Endothelial cell of umbilical vein (primary cell): Measurements from ENCODE around the gene ZNF439. TPM values are rescaled to one million over a fixed set of nuclear protein-coding genes. Genes with fewer than 3 reads are reported as not detected.

ENCODE experiments used
- BruUV-seq: library from RNA; stranded (reverse); fragments of 400-500 nt; replicated peaks from 2 replicates; lab custom pipeline; 2021; lab: Mats Ljungman, UMichigan
- CTCF ChIA-PET: fragments of 300-600, 350-600 bp; sonication (Branson Sonifier 250); formaldehyde crosslinking; loops from one replicate; lab custom pipeline; 2021; ENCODE audit warnings: antibody characterized with exemption, inconsistent platforms; lab: Charles Lee
- POLR2A ChIA-PET: fragments of 300-600, 350-600 bp; sonication (Branson Sonifier 250); formaldehyde crosslinking; loops from one replicate; lab custom pipeline; 2021; ENCODE audit warnings: antibody characterized with exemption, inconsistent platforms; lab: Charles Lee
- DNase-seq: peaks from one replicate; pipeline ENCODE4 v3.0.0-alpha.2; 2011; ENCODE audit warnings: low read depth, low spot score
- FAIRE-seq: peaks from 2 replicates; lab custom pipeline; 2011; peaks lifted over from hg19 to GRCh38; lab: Jason Lieb, UNC
- H2AFZ ChIP-seq: 2 replicates; pipeline ENCODE4 v1.6.0; 2012; ENCODE audit warnings: low read depth, low read length, control low read depth, inconsistent platforms
- H3K27ac ChIP-seq: 2 replicates; pipeline ENCODE4 v1.5.1; 2011; ENCODE audit warnings: low read depth, mild to moderate bottlenecking, control low read depth, low read length, moderate library complexity; ENCODE audit not compliant: insufficient read depth
- H3K27me3 ChIP-seq, 2 experiments: 2 replicates each; pipeline versions ENCODE4 v1.6.0 to v1.6.1; 2011; ENCODE audit warnings: low read length in 2 of 2, mixed read lengths in 1 of 2; ENCODE audit not compliant: control insufficient read depth in 2 of 2, insufficient read depth in 2 of 2
- H3K36me3 ChIP-seq, 2 experiments: 2 replicates in 1 of 2; 3 replicates in 1 of 2; pipeline ENCODE4 v1.5.1; 2011; ENCODE audit warnings: low read length in 2 of 2, mild to moderate bottlenecking in 1 of 2, moderate library complexity in 1 of 2; ENCODE audit not compliant: control insufficient read depth in 2 of 2, insufficient read depth in 2 of 2; ENCODE audit errors: extremely low read depth in 1 of 2
- H3K4me1 ChIP-seq: 3 replicates; pipeline ENCODE4 v1.5.1; 2011; ENCODE audit warnings: mild to moderate bottlenecking, low read length; ENCODE audit not compliant: control insufficient read depth, insufficient read depth; ENCODE audit errors: extremely low read depth
- H3K4me2 ChIP-seq: 2 replicates; pipeline ENCODE4 v1.6.1; 2011; ENCODE audit warnings: low read length, control low read depth, mixed read lengths; ENCODE audit not compliant: insufficient read depth
- H3K4me3 ChIP-seq, 3 experiments: fragments of 200-600 bp in 1 of 3; sonication (generic), shearing (Covaris generic) in 1 of 3; replicated peaks in 1 of 3; 2 replicates each; pipeline ENCODE4 v1.5.1; 2011 to 2016; ENCODE audit warnings: control low read depth in 3 of 3, low read length in 3 of 3, mild to moderate bottlenecking in 2 of 3, inconsistent platforms in 1 of 3, low read depth in 1 of 3, moderate library complexity in 1 of 3; ENCODE audit not compliant: insufficient read depth in 1 of 3
- H3K79me2 ChIP-seq: 2 replicates; pipeline ENCODE4 v1.6.0; 2012; ENCODE audit warnings: low read length, inconsistent platforms; ENCODE audit not compliant: control insufficient read depth, insufficient read depth
- H3K9ac ChIP-seq: replicated peaks from 2 replicates; pipeline ENCODE3; 2011; ENCODE audit warnings: low read length, control low read depth; ENCODE audit not compliant: insufficient read depth; ENCODE audit errors: extremely low read depth
- H3K9me1 ChIP-seq: replicated peaks from 3 replicates; pipeline ENCODE4 v1.6.0; 2011; ENCODE audit warnings: mild to moderate bottlenecking, low read length; ENCODE audit not compliant: control insufficient read depth, insufficient read depth; ENCODE audit errors: extremely low read depth
- H3K9me3 ChIP-seq: replicated peaks from 2 replicates; pipeline ENCODE4 v1.5.1; 2012; ENCODE audit warnings: low read length, inconsistent platforms; ENCODE audit not compliant: control insufficient read depth, insufficient read depth
- H4K20me1 ChIP-seq: replicated peaks from 2 replicates; pipeline ENCODE3; 2011; ENCODE audit warnings: mild to moderate bottlenecking, low read length; ENCODE audit not compliant: control insufficient read depth, insufficient read depth; ENCODE audit errors: extremely low read depth
- CTCF ChIP-seq, 2 donors: IDR thresholded peaks; 1 replicate in 1 of 2; 2 replicates in 1 of 2; pipeline ENCODE4 v1.5.1; 2011; ENCODE audit warnings: low read length in 2 of 2, mild to moderate bottlenecking in 2 of 2, moderate library complexity in 2 of 2, control low read depth in 1 of 2, inconsistent platforms in 1 of 2, low read depth in 1 of 2; ENCODE audit not compliant: insufficient read depth in 1 of 2; ENCODE audit errors: extremely low read depth in 1 of 2
- EZH2 ChIP-seq: IDR thresholded peaks from 2 replicates; pipeline ENCODE4 v1.6.1; 2012; ENCODE audit warnings: borderline replicate concordance, low read depth, mild to moderate bottlenecking, moderate library complexity, low read length, inconsistent platforms; ENCODE audit not compliant: severe bottlenecking
- FOS ChIP-seq: IDR thresholded peaks from 2 replicates; pipeline ENCODE4 v1.6.1; 2011; ENCODE audit warnings: mild to moderate bottlenecking, low read length, moderate library complexity, borderline replicate concordance; ENCODE audit not compliant: insufficient read depth
- GATA2 ChIP-seq: IDR thresholded peaks from 2 replicates; pipeline ENCODE4 v1.7.0; 2011; ENCODE audit warnings: low read depth, mild to moderate bottlenecking, moderate library complexity, mixed read lengths, low read length; ENCODE audit not compliant: insufficient read length, insufficient read depth
- JUN ChIP-seq: IDR thresholded peaks from 2 replicates; pipeline ENCODE4 v1.6.1; 2011; ENCODE audit warnings: borderline replicate concordance, low read depth; ENCODE audit not compliant: insufficient read length, insufficient read depth
- MAX ChIP-seq: IDR thresholded peaks from 2 replicates; pipeline ENCODE4 v1.6.1; 2011; ENCODE audit not compliant: insufficient read depth, insufficient read length
- MYC ChIP-seq: IDR thresholded peaks from one replicate; pipeline ENCODE4 v1.6.1; 2011; ENCODE audit warnings: mild to moderate bottlenecking, low read depth, low read length
- POLR2A ChIP-seq: IDR thresholded peaks from 2 replicates; pipeline ENCODE4 v1.6.1; 2012; ENCODE audit warnings: low read depth, mild to moderate bottlenecking, control low read depth, low read length
- POLR2AphosphoS5 ChIP-seq: IDR thresholded peaks from 2 replicates; pipeline ENCODE4 v1.6.1; 2012; ENCODE audit warnings: low read depth, mild to moderate bottlenecking, control low read depth, low read length, moderate library complexity; ENCODE audit not compliant: insufficient read depth
- dilution Hi-C: fragments of 300-500 bp; cut with MboI; formaldehyde crosslinking; loops from one replicate; pipeline ENCODE4 v1.15.0; 2019; ENCODE audit warnings: low sequenced_read_pairs; ENCODE audit not compliant: extremely low pct_ligation_motif_present
- intact Hi-C: fragments of 100-400 bp; cut with micrococcal nuclease; formaldehyde crosslinking; loops from one replicate; pipeline ENCODE4 v1.10.0; 2022
- polyA plus RNA-seq, 4 experiments: library from polyadenylated mRNA; depleted of rRNA in 3 of 4; stranded (reverse) in 3 of 4; unstranded in 1 of 4; fragments of >200 nt; gene quantifications; 2 replicates each; pipeline versions ENCODE4 v1.2.1 to v1.2.3, GENCODE V29; 2011 to 2012; ENCODE audit warnings: missing spikeins in 1 of 4
- total RNA-seq: library from RNA; stranded (reverse); gene quantifications from 2 replicates; pipeline ENCODE4 v1.2.3, GENCODE V29; 2021

ZNF439 gene
- total and polyA plus RNA-seq, 2 donors (not counting 3 experiments of a cell fraction or from before 2014, with no cell fraction given): 0.12 to 0.33 TPM

- Histone ChIP-seq H2AFZ (no peak overlapping the region), H4K20me1 (no peaks in the 10 kb centered on the region), H3K27me3 (peaks cover 0 to 3% of the 10 kb centered on the region in 2 experiments), H3K27ac (no peak overlapping the region), H3K4me3 (no peak overlapping the region), H3K9me1 (no peaks in the 10 kb centered on the region), H3K4me1 (no peaks in the 10 kb centered on the region), H3K4me2 (no peak overlapping the region), H3K9ac (no peak overlapping the region), H3K9me3 (no peaks in the 10 kb centered on the region), H3K79me2 (no peaks in the 10 kb centered on the region), H3K36me3 (no peaks in the 10 kb centered on the region)
- FAIRE-seq (no peak), DNase-seq (no peak)
- CTCF ChIA-PET: no interaction called here
- dilution Hi-C loops (no loop called here), intact Hi-C loops (no loop called here)
- no peak for TF ChIP-seq GATA2
- TF ChIP-seq CTCF (IDR thresholded peaks at IDR 0.05; ENCODE audit: extremely low read depth in 1 of 2, insufficient read depth in 1 of 2, low read depth in 1 of 2, low read length in 2 of 2): no peak
- TF ChIP-seq EZH2: no peak
- no peak for TF ChIP-seq POLR2A
- no peak for TF ChIP-seq JUN
- TF ChIP-seq FOS: no peak
- TF ChIP-seq MYC: no peak
- TF ChIP-seq MAX: no peak
- TF ChIP-seq POLR2AphosphoS5: no peak
- BruUV-seq: no TSS peak
- POLR2A ChIA-PET: no interaction called here
Measured at GRCh38 chr19:11853358-11853757, 4.8 kb downstream of the ZNF439 start.
